Measurements from ENCODE around the gene TMEM135.

DNA sequence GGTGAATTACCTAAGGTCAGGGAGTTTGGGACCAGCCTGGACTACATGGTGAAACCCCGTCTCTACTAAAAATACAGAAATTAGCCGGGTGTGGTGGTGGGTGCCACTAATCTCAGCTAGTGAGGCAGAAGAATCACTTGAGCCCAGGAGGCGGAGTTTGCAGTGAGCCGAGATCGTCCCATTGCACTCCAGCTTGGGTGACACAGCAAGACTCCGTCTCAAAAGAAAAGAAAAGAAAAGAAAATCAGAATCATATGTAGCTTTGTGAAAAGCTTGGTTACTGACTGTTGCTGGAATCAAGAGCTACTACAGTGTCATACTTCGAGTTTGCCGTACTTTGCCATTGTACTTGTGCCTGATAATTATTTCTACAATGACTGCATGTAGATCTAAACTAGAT, 4.2 kb upstream of the TMEM135 start:
- TF ChIP-seq EZH2 (IDR thresholded peaks at IDR 0.05; ENCODE audit: insufficient read depth, poor library complexity, severe bottlenecking): no peak
- TF ChIP-seq EZH2phosphoT487 (IDR thresholded peaks at IDR 0.05; ENCODE audit: insufficient read depth, low read depth): no peak
